Panc1 (cell line): ENCODE measurements around the gene TOM1.

Source experiments
- CTCF ChIP-seq: fragments of 450-650 bp; IDR thresholded peaks from 2 replicates; pipeline ENCODE4 v1.5.1; 2017; ENCODE audit warnings: mild to moderate bottlenecking
- REST ChIP-seq, 2 experiments: IDR thresholded peaks; 2 replicates each; pipeline ENCODE4 v1.6.1; 2011 to 2012; ENCODE audit warnings: low read depth in 2 of 2, control low read depth in 1 of 2, low read length in 1 of 2, mild to moderate bottlenecking in 1 of 2, moderate library complexity in 1 of 2; ENCODE audit not compliant: insufficient read depth in 1 of 2

GRCh38 chr22:35316751-35317150 lies 17.1 kb downstream of the TOM1 start:
- TF ChIP-seq REST (IDR thresholded peaks at IDR 0.05; ENCODE audit: insufficient read depth in 1 of 2, low read depth in 2 of 2, low read length in 1 of 2) (no peak), CTCF (no peak)
